Liver (tissue), 3 donors: Measurements from ENCODE around the gene KANSL1.

Experiments
- GABPA ChIP-seq, 2 donors: IDR thresholded peaks in 1 of 2; conservative IDR thresholded peaks in 1 of 2; 2 replicates each; pipeline ENCODE4 v1.6.1; 2016; ENCODE audit warnings: antibody characterized with exemption in 2 of 2, mild to moderate bottlenecking in 1 of 2, moderate library complexity in 1 of 2
- RXRA ChIP-seq, 2 donors: IDR thresholded peaks; 2 replicates each; pipeline ENCODE4 v1.6.1; 2017 to 2018; ENCODE audit warnings: antibody characterized with exemption in 2 of 2, mild to moderate bottlenecking in 1 of 2
- YY1 ChIP-seq: IDR thresholded peaks from 2 replicates; pipeline ENCODE4 v1.6.1; 2016; ENCODE audit warnings: antibody characterized with exemption, mild to moderate bottlenecking
- TF ChIP-seq, protein P1 (sequence below): fragments of 150-350 bp; IDR thresholded peaks from 2 replicates; pipeline ENCODE4 v1.5.1; 2017; ENCODE audit warnings: improper control_type of control experiment, low read depth, low read length; ENCODE audit not compliant: missing input control
- donor health status: healthy.
- donor health status: healthy.

DNA sequence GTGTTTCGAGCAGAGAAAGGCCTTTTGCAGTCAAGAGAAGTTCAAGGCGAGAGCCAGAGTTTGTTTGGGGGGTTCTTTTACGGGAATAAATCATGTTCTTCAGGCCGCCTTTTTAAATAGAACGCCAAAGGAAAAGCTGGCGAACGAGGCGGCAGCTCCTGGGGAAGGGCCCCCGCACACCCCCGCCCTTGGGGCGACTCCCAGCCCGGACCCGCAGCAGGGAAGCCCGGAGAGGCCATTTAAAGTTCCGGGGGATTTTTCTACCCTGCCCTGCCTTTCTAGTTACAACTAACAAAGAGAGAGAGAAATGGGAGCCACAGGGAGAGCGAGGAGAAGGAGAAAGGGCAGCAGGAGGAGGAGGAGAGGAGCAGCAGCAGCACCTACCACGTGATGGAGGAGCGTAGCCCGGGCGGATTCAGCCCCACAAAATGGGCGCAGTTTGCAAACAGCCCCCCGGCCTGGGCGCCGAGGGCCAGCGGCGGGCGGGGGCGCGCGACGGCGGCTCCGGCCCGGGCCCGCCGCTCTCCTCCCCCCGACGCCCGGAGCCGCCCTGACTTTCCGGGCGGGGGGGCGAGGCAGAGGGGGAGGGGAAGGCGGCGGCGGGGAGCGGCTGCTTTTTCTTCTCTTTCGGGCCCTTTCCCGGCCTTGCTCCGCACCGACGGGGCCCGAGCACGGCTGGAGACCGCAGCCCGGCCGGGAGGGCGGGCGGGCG is 634 bp downstream of the KANSL1 start:
- TF ChIP-seq, protein P1, sequence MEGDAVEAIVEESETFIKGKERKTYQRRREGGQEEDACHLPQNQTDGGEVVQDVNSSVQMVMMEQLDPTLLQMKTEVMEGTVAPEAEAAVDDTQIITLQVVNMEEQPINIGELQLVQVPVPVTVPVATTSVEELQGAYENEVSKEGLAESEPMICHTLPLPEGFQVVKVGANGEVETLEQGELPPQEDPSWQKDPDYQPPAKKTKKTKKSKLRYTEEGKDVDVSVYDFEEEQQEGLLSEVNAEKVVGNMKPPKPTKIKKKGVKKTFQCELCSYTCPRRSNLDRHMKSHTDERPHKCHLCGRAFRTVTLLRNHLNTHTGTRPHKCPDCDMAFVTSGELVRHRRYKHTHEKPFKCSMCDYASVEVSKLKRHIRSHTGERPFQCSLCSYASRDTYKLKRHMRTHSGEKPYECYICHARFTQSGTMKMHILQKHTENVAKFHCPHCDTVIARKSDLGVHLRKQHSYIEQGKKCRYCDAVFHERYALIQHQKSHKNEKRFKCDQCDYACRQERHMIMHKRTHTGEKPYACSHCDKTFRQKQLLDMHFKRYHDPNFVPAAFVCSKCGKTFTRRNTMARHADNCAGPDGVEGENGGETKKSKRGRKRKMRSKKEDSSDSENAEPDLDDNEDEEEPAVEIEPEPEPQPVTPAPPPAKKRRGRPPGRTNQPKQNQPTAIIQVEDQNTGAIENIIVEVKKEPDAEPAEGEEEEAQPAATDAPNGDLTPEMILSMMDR: no peak
- no peak for TF ChIP-seq RXRA (IDR thresholded peaks at IDR 0.05)
- no peak for TF ChIP-seq YY1
- TF ChIP-seq GABPA (IDR thresholded peaks at IDR 0.05 in 1 of 2, conservative IDR thresholded peaks at IDR 0.05 in 1 of 2): no peak
